GM08714 (cell line): Measurements from ENCODE around the gene RALB.
A peak's percentile ranks its signal among the peaks of the same experiment; 100 is the strongest.
"Not testable (repeated sequence)": the region's sequence is repeated elsewhere in the genome, so short reads cannot be mapped to it uniquely, and the experiment has no call there.

ENCODE experiments used
- H3K4me3 ChIP-seq: fragments of 200-500 bp; sonication (Bioruptor generic); 2 replicates; pipeline ENCODE4 v1.5.1; 2014; ENCODE audit warnings: mild to moderate bottlenecking, low read length, inconsistent platforms
- ZNF274 ChIP-seq: IDR thresholded peaks from 2 replicates; pipeline ENCODE4 v1.6.1; 2012; ENCODE audit warnings: mild to moderate bottlenecking, low read depth, low read length

The RALB gene

GRCh38 chr2:120299004-120299403 lies 46.4 kb downstream of the RALB start:
- H3K4me3 ChIP-seq: no peak overlapping the region
- TF ChIP-seq ZNF274: no peak

DNA sequence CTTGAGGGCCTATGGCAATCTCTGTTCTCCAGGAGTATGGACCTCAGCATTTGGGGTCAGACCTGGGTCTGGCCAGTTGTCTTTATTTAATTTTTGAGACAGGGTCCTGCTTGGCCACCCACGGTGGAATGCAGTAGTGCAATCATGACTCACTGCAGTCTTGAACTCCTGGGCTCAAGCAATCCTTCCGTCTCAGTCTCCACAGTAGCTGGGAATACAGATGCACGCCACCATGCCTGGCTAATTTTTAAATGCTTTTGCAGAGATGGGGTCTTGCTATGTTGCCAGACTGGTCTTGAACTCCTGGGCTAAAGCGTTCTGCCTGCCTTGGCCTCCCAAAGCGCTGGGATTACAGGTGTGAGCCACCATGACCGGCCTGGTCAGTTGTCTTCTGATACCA lies 46.9 kb downstream of the RALB start:
- no peak overlapping the region for H3K4me3 ChIP-seq
- TF ChIP-seq ZNF274: no peak

DNA sequence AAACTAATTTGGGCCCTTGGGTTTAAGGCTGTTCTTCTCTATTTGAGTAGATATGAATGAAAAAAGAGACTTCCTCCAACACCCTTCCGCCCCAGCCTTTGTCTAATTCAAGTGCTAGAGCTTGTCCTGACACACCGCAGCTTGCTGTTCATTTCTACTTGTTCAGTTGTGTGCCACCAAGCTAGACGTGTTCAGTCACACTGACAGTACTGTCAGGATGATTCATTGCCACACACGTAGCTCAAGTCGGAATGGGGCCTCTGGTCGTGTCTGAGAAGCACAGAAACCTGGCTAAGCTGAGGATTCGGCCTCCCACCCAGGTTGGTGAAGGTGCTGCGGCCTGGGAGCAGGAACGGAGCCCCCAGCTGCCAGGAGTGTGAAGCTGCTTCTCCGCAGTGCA lies 47.7 kb downstream of the RALB start:
- TF ChIP-seq ZNF274: no peak
- H3K4me3 ChIP-seq: no peak overlapping the region

GRCh38 chr2:120301284-120301683 lies 48.6 kb downstream of the RALB start:
- no peak overlapping the region for H3K4me3 ChIP-seq
- TF ChIP-seq ZNF274: no peak

- H3K4me3 ChIP-seq: no peak overlapping the region
- TF ChIP-seq ZNF274: no peak
Observed at GRCh38 chr2:120302301-120302700, 49.6 kb downstream of the RALB start.

- H3K4me3 ChIP-seq: no peak overlapping the region
- TF ChIP-seq ZNF274: no peak
Observed at GRCh38 chr2:120303177-120303576, 50.5 kb downstream of the RALB start.

DNA sequence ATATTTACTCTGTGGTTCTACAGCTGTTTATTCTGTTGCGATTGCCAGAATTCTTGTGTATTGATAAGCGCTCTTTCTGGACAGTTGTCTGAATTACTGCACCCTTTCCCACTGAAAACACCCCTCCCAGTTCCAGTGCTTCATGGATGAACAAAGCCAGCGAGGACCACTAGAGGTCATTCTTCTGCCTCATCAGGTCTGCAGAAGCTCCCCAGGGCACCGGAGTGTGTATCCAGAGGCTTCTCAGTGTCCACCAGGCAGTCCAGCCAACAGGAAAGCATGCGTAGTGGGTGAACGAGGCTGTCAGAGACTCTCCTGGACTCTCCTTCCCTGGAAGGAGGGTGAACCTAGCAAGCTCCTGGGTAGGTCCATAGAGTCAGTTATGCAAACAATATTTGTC lies 52.6 kb downstream of the RALB start:
- no peak overlapping the region for H3K4me3 ChIP-seq

GRCh38 chr2:120305937-120306490 lies 53.4 kb downstream of the RALB start:
- TF ChIP-seq ZNF274: no peak
- H3K4me3 ChIP-seq: no peak overlapping the region

More for the DNA sequence above, 52.6 kb downstream of the RALB start:
- TF ChIP-seq ZNF274: no peak

- no peak overlapping the region for H3K4me3 ChIP-seq
- no peak for TF ChIP-seq ZNF274
Observed at GRCh38 chr2:120307482-120307881, 54.8 kb downstream of the RALB start.

- no peak overlapping the region for H3K4me3 ChIP-seq
- no peak for TF ChIP-seq ZNF274
Observed at GRCh38 chr2:120308038-120308910, 55.6 kb downstream of the RALB start.

DNA sequence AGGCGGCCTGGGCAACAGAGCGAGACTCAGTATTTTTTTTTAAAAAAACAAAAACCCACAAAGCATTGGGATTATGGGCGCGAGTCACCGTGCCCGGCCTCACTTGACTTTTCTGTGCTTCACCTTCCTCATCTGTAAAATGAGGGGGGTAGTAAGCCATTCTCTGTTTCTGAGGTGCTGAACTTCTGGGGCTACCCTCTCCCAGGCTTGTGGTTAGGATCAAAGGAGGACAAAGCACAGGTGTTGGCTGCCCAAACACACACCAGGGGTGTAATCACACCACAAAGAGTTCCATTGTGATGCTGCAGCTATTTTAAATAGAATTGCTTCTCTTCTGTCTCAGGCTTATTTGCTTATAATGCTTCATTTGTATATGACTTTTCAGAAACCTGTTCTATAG lies 57.5 kb downstream of the RALB start:
- TF ChIP-seq ZNF274: no peak
- H3K4me3 ChIP-seq: no peak overlapping the region

DNA sequence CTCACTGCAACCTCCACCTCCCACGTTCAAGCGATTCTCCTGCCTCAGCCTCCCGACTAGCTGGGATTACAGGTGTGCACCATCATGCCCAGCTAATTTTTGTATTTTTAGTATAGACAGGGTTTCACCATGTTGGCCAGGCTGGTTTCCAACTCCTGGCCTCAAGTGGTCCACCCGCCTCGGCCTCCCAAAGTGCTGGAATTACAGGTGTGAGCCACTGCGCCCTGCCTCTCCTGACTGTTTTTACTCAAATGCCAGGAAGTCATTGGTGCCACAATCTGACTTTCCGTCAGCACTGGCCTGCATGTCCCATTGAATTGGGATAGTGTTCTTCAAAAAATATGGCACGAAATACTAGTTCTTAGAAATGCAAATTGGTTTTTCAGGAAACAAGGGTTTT lies 58.2 kb downstream of the RALB start:
- H3K4me3 ChIP-seq: not testable (repeated sequence)

GRCh38 chr2:120312076-120312475 lies 59.4 kb downstream of the RALB start:
- TF ChIP-seq ZNF274: no peak
- H3K4me3 ChIP-seq: no peak overlapping the region

DNA sequence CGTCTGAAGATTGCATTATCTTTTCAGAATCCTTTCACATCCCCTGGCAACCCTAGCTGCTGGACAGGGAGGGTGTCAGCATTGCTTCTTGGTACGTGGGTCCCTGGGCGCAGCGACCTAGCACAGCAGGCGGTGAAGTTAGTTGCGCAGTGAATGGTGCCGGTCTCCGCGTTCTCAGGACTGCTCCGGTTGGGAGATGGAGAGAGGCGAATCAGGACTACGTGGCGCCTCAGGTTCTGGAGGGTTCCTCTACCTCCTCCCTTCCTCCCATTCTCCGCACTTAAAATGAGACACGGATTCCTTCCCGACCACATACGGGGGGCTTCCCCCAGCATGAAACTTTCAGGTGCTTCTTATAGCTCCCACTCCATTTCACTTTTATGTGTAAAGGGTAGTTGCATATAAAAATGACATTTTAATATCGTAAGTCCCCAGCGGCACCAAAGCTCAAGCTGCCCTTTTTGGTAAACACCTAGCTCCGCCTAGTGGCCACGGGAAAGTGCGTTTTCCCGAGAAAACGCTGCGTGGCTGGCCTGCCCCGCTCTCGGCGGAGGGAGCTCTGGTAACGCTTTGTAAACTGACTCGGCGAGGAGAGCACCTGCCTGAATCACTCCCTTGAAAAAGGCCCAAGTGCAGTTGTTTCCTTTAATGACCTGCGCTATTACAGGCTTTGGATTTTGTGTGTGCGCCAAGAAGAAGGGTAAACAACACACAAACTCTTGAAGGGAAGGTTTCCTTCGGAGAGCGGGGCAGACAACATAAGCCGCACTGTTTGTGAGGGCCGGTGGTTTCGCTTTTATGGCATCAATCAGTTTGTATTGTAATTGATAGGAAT lies 60.4 kb downstream of the RALB start:
- peak overlapping the region; percentile 40; the same call in 1 of the 2 replicates for H3K4me3 ChIP-seq
- no peak for TF ChIP-seq ZNF274
